ENCODE measurements around the gene LIN28B.

LIN28B gene

GRCh38 chr6:105021399-105021798 is 64.5 kb downstream of the LIN28B start:
- H3K27ac ChIP-seq (ENCODE audit: low read depth, low read length), result no peak overlapping the region
- no peak overlapping the region for H2BK120ac ChIP-seq (ENCODE audit: low read depth, low read length)
- no peak overlapping the region for H4K8ac ChIP-seq (ENCODE audit: low read depth, low read length)
- H3K4ac ChIP-seq (ENCODE audit: low read depth, low read length), result no peak overlapping the region
- no peak overlapping the region for H2BK5ac ChIP-seq (ENCODE audit: low read length)
- no peak for DNase-seq
- no CpG with 5 or more reads among the region's 3 CpGs for WGBS (ENCODE audit: extremely low coverage, insufficient coverage, low lambda C conversion rate)
- H3K4me2 ChIP-seq (ENCODE audit: low read length), result no peak overlapping the region
- no peak overlapping the region for H3K18ac ChIP-seq (ENCODE audit: low read length)
- peaks cover 2% of the 10 kb centered on the region for H3K4me1 ChIP-seq (ENCODE audit: control insufficient read depth, low read depth, low read length)
- peaks cover 11% of the 10 kb centered on the region for H3K79me2 ChIP-seq (ENCODE audit: control insufficient read depth, insufficient read depth, low read length)
- no peak overlapping the region for H2BK15ac ChIP-seq (replicated peaks; ENCODE audit: low read depth)
- H2AK5ac ChIP-seq (ENCODE audit: low read length), result no peak overlapping the region
- H3K9ac ChIP-seq (ENCODE audit: low read length), result no peak overlapping the region
- no peak overlapping the region for H4K5ac ChIP-seq (ENCODE audit: low read length)
- no peak overlapping the region for H3K56ac ChIP-seq (ENCODE audit: low read length)
- H3K23ac ChIP-seq (ENCODE audit: low read length), result no peak overlapping the region
- H3K79me1 ChIP-seq (ENCODE audit: low read length), result peaks cover 4% of the 10 kb centered on the region
- no peak overlapping the region for H3K4me3 ChIP-seq (ENCODE audit: low read length)
- no peaks in the 10 kb centered on the region for H3K27me3 ChIP-seq (ENCODE audit: insufficient read depth, low read length, poor library complexity)
- no peaks in the 10 kb centered on the region for H3K36me3 ChIP-seq (ENCODE audit: control insufficient read depth, insufficient read depth, low read length)

DNA sequence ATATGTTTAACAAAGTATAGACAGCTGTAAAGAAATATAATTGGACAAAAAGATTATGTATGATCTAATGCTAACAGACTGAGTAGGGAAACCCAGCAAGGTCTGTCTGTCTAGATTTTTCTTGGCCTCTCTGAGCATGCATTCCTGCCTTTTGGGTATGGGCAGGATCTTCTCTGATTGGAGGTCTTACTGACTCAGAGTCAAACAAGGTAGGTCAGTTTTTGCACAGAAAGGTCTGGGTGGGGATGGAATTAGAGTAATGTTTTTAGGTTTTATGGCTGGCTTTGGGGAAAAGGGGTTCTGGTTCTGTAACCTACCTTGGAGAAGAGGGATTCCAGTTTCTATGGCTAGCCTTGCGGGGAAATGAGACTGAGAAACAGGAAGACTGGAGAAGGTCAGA is 65.5 kb downstream of the LIN28B start:
- Histone ChIP-seq H3K79me2 (ENCODE audit: control insufficient read depth, insufficient read depth, low read length) (peaks cover 7% of the 10 kb centered on the region), H4K5ac (ENCODE audit: low read length) (no peak overlapping the region), H3K56ac (ENCODE audit: low read length) (no peak overlapping the region), H3K27ac (ENCODE audit: low read depth, low read length) (no peak overlapping the region), H3K4me1 (ENCODE audit: control insufficient read depth, low read depth, low read length) (peaks cover 2% of the 10 kb centered on the region), H3K18ac (ENCODE audit: low read length) (no peak overlapping the region), H4K8ac (ENCODE audit: low read depth, low read length) (no peak overlapping the region), H3K23ac (ENCODE audit: low read length) (no peak overlapping the region), H3K4me2 (ENCODE audit: low read length) (no peak overlapping the region), H2BK120ac (ENCODE audit: low read depth, low read length) (no peak overlapping the region), H3K36me3 (ENCODE audit: control insufficient read depth, insufficient read depth, low read length) (no peaks in the 10 kb centered on the region), H2AK5ac (ENCODE audit: low read length) (no peak overlapping the region), H2BK15ac (replicated peaks; ENCODE audit: low read depth) (no peak overlapping the region), H3K27me3 (ENCODE audit: insufficient read depth, low read length, poor library complexity) (no peaks in the 10 kb centered on the region), H3K4me3 (ENCODE audit: low read length) (no peak overlapping the region), H2BK5ac (ENCODE audit: low read length) (no peak overlapping the region), H3K79me1 (ENCODE audit: low read length) (peaks cover 4% of the 10 kb centered on the region), H3K9ac (ENCODE audit: low read length) (no peak overlapping the region), H3K4ac (ENCODE audit: low read depth, low read length) (no peak overlapping the region)
- peak; percentile 49 for DNase-seq
- no CpG with 5 or more reads among the region's 1 CpG for WGBS (ENCODE audit: extremely low coverage, insufficient coverage, low lambda C conversion rate)

DNA sequence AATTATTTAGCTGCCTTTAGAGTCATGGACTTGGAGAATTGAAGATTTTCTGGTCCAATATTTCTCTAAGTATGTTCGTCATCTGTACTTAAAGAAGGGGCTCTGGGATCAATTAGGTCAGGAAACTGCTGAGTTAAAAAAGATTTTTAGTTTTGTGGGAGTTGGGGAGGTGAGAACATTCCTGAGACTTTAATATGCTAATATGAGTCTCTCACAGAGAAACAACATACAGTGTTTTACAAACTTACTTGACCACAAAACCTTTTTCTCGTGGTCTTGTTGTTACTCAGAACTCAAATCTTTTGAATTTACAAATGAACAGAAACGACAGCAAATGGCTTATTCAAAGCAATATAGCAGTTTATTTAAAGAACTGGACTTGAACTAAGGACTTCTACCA is 67.9 kb downstream of the LIN28B start:
- Histone ChIP-seq H2BK5ac (ENCODE audit: low read length) (no peak overlapping the region), H2BK120ac (ENCODE audit: low read depth, low read length) (no peak overlapping the region), H2BK15ac (replicated peaks; ENCODE audit: low read depth) (no peak overlapping the region), H3K9ac (ENCODE audit: low read length) (no peak overlapping the region), H2AK5ac (ENCODE audit: low read length) (no peak overlapping the region), H3K23ac (ENCODE audit: low read length) (no peak overlapping the region), H4K5ac (ENCODE audit: low read length) (no peak overlapping the region), H3K4me3 (ENCODE audit: low read length) (no peak overlapping the region), H3K56ac (ENCODE audit: low read length) (no peak overlapping the region), H3K4ac (ENCODE audit: low read depth, low read length) (no peak overlapping the region), H3K36me3 (ENCODE audit: control insufficient read depth, insufficient read depth, low read length) (no peaks in the 10 kb centered on the region), H3K27ac (ENCODE audit: low read depth, low read length) (no peak overlapping the region), H3K4me1 (ENCODE audit: control insufficient read depth, low read depth, low read length) (peaks cover 2% of the 10 kb centered on the region), H3K79me1 (ENCODE audit: low read length) (peaks cover 2% of the 10 kb centered on the region), H3K27me3 (ENCODE audit: insufficient read depth, low read length, poor library complexity) (no peaks in the 10 kb centered on the region), H3K18ac (ENCODE audit: low read length) (no peak overlapping the region), H3K4me2 (ENCODE audit: low read length) (no peak overlapping the region), H3K79me2 (ENCODE audit: control insufficient read depth, insufficient read depth, low read length) (peaks cover under 1% of the 10 kb centered on the region), H4K8ac (ENCODE audit: low read depth, low read length) (no peak overlapping the region)
- WGBS (ENCODE audit: extremely low coverage, insufficient coverage, low lambda C conversion rate), result no CpG with 5 or more reads among the region's 3 CpGs
- DNase-seq, result peak; percentile 50

- Histone ChIP-seq H4K5ac (ENCODE audit: low read length) (no peak overlapping the region), H3K56ac (ENCODE audit: low read length) (no peak overlapping the region), H3K79me1 (ENCODE audit: low read length) (peaks cover 2% of the 10 kb centered on the region), H3K27me3 (ENCODE audit: insufficient read depth, low read length, poor library complexity) (no peaks in the 10 kb centered on the region), H3K4ac (ENCODE audit: low read depth, low read length) (no peak overlapping the region), H2BK15ac (replicated peaks; ENCODE audit: low read depth) (no peak overlapping the region), H2BK120ac (ENCODE audit: low read depth, low read length) (no peak overlapping the region), H3K9ac (ENCODE audit: low read length) (no peak overlapping the region), H2AK5ac (ENCODE audit: low read length) (no peak overlapping the region), H3K79me2 (ENCODE audit: control insufficient read depth, insufficient read depth, low read length) (no peaks in the 10 kb centered on the region), H3K4me2 (ENCODE audit: low read length) (no peak overlapping the region), H3K18ac (ENCODE audit: low read length) (no peak overlapping the region), H3K4me3 (ENCODE audit: low read length) (no peak overlapping the region), H3K36me3 (ENCODE audit: control insufficient read depth, insufficient read depth, low read length) (no peaks in the 10 kb centered on the region), H3K23ac (ENCODE audit: low read length) (no peak overlapping the region), H2BK5ac (ENCODE audit: low read length) (no peak overlapping the region), H4K8ac (ENCODE audit: low read depth, low read length) (no peak overlapping the region), H3K27ac (ENCODE audit: low read depth, low read length) (no peak overlapping the region), H3K4me1 (ENCODE audit: control insufficient read depth, low read depth, low read length) (no peaks in the 10 kb centered on the region)
- WGBS (ENCODE audit: extremely low coverage, insufficient coverage, low lambda C conversion rate), result no CpG with 5 or more reads among the region's 4 CpGs
- no peak for DNase-seq
Measured at GRCh38 chr6:105028898-105029297, 72.0 kb downstream of the LIN28B start.

DNA sequence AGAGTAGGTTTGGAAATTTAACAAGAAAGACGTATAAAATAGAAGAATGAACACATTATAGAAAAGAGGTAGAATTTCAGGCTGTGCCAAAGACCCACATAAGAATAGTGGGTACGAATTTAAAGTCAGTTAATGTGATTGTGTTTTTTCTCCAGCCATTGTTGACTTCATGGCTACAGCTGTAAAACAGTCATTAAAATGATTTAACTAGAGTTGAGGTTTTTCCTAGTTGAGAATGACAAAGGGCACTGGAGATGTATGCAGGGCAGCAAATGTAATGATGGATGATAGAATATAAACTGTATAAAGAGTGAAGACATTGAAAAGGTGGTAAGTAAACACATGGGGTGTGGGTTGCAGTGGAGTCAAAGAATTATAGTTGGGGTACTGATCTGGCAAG is 72.7 kb downstream of the LIN28B start:
- Histone ChIP-seq H3K27ac (ENCODE audit: low read depth, low read length) (no peak overlapping the region), H3K23ac (ENCODE audit: low read length) (no peak overlapping the region), H3K18ac (ENCODE audit: low read length) (no peak overlapping the region), H3K79me1 (ENCODE audit: low read length) (peaks cover 2% of the 10 kb centered on the region), H3K4me1 (ENCODE audit: control insufficient read depth, low read depth, low read length) (no peaks in the 10 kb centered on the region), H2BK5ac (ENCODE audit: low read length) (no peak overlapping the region), H2AK5ac (ENCODE audit: low read length) (no peak overlapping the region), H3K9ac (ENCODE audit: low read length) (no peak overlapping the region), H3K4ac (ENCODE audit: low read depth, low read length) (no peak overlapping the region), H3K36me3 (ENCODE audit: control insufficient read depth, insufficient read depth, low read length) (no peaks in the 10 kb centered on the region), H4K8ac (ENCODE audit: low read depth, low read length) (no peak overlapping the region), H3K27me3 (ENCODE audit: insufficient read depth, low read length, poor library complexity) (no peaks in the 10 kb centered on the region), H4K5ac (ENCODE audit: low read length) (no peak overlapping the region), H3K4me3 (ENCODE audit: low read length) (no peak overlapping the region), H2BK15ac (replicated peaks; ENCODE audit: low read depth) (no peak overlapping the region), H2BK120ac (ENCODE audit: low read depth, low read length) (no peak overlapping the region), H3K4me2 (ENCODE audit: low read length) (no peak overlapping the region), H3K56ac (ENCODE audit: low read length) (no peak overlapping the region), H3K79me2 (ENCODE audit: control insufficient read depth, insufficient read depth, low read length) (no peaks in the 10 kb centered on the region)
- no peak for DNase-seq
- WGBS (ENCODE audit: extremely low coverage, insufficient coverage, low lambda C conversion rate), result no CpG with 5 or more reads among the region's 2 CpGs

DNA sequence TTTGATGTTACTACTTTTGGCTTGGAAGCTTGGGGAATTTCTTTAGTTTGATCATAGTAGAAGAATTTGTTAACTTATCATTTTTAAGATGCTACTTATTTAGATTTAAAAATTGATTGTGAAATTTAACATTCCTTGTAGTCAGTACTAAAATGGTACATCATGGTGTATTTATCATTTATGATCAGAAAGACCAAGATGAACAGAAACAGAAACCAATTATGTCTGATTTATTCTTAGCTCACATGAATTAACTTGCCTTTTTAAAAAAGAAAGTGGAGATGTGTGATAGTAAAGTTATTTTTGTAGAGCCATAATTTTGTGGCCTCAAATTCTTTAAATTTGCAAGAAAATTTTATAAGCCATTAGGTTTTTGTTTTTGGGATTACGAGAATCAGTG is 77.6 kb downstream of the LIN28B start:
- Histone ChIP-seq H3K79me1 (ENCODE audit: low read length) (no peaks in the 10 kb centered on the region), H3K56ac (ENCODE audit: low read length) (no peak overlapping the region), H3K36me3 (ENCODE audit: control insufficient read depth, insufficient read depth, low read length) (no peaks in the 10 kb centered on the region), H2BK120ac (ENCODE audit: low read depth, low read length) (no peak overlapping the region), H3K23ac (ENCODE audit: low read length) (no peak overlapping the region), H2AK5ac (ENCODE audit: low read length) (no peak overlapping the region), H3K4me1 (ENCODE audit: control insufficient read depth, low read depth, low read length) (no peaks in the 10 kb centered on the region), H3K4me2 (ENCODE audit: low read length) (no peak overlapping the region), H3K9ac (ENCODE audit: low read length) (no peak overlapping the region), H3K4ac (ENCODE audit: low read depth, low read length) (no peak overlapping the region), H3K79me2 (ENCODE audit: control insufficient read depth, insufficient read depth, low read length) (no peaks in the 10 kb centered on the region), H2BK5ac (ENCODE audit: low read length) (no peak overlapping the region), H4K8ac (ENCODE audit: low read depth, low read length) (no peak overlapping the region), H3K18ac (ENCODE audit: low read length) (no peak overlapping the region), H3K27ac (ENCODE audit: low read depth, low read length) (no peak overlapping the region), H4K5ac (ENCODE audit: low read length) (no peak overlapping the region), H3K27me3 (ENCODE audit: insufficient read depth, low read length, poor library complexity) (no peaks in the 10 kb centered on the region), H2BK15ac (replicated peaks; ENCODE audit: low read depth) (no peak overlapping the region), H3K4me3 (ENCODE audit: low read length) (no peak overlapping the region)
- DNase-seq, result no peak
- no CpG with 5 or more reads among the region's 1 CpG for WGBS (ENCODE audit: extremely low coverage, insufficient coverage, low lambda C conversion rate)
